H9 (cell line): Measurements from ENCODE around the gene CPNE2. TPM values are rescaled to one million over a fixed set of nuclear protein-coding genes. Genes with fewer than 3 reads are reported as not detected.

Experiments
- DNase-seq: peaks from one replicate; pipeline ENCODE4 v3.0.0-alpha.2; 2017
- H2AFZ ChIP-seq: one replicate; pipeline ENCODE4 v1.6.1; 2013; ENCODE audit warnings: mild to moderate bottlenecking, low read length, control low read depth, moderate library complexity
- H2AK5ac ChIP-seq: 2 replicates; pipeline ENCODE4 v1.6.1; 2013; ENCODE audit warnings: low read length, control low read depth, mixed read lengths; ENCODE audit not compliant: insufficient read length
- H2BK120ac ChIP-seq: one replicate; pipeline ENCODE4 v1.6.1; 2013; ENCODE audit warnings: low read depth, mild to moderate bottlenecking, low read length, control low read depth, inconsistent platforms; ENCODE audit not compliant: poor library complexity, severe bottlenecking
- H2BK12ac ChIP-seq: 2 replicates; pipeline ENCODE4 v1.6.1; 2013; ENCODE audit warnings: low read length, control low read depth, mixed read lengths, low read depth; ENCODE audit not compliant: insufficient read length
- H2BK15ac ChIP-seq: 2 replicates; pipeline ENCODE4 v1.6.1; 2013; ENCODE audit warnings: low read depth, low read length, control low read depth
- H2BK20ac ChIP-seq: one replicate; pipeline ENCODE4 v1.6.1; 2013; ENCODE audit warnings: low read depth, mild to moderate bottlenecking, low read length, control low read depth, inconsistent platforms; ENCODE audit not compliant: poor library complexity, severe bottlenecking
- H2BK5ac ChIP-seq: 2 replicates; pipeline ENCODE4 v1.6.1; 2013; ENCODE audit warnings: low read length, control low read depth, mixed read lengths; ENCODE audit not compliant: insufficient read length
- H3K14ac ChIP-seq: 2 replicates; pipeline ENCODE4 v1.6.1; 2013; ENCODE audit warnings: low read length, control low read depth; ENCODE audit not compliant: insufficient read depth
- H3K18ac ChIP-seq: 2 replicates; pipeline ENCODE4 v1.6.1; 2013; ENCODE audit warnings: low read depth, mild to moderate bottlenecking, mixed read lengths, low read length, control low read depth; ENCODE audit not compliant: insufficient read length
- H3K23ac ChIP-seq: 2 replicates; pipeline ENCODE4 v1.6.1; 2013; ENCODE audit warnings: low read length, control low read depth, mixed read lengths, low read depth; ENCODE audit not compliant: insufficient read length
- H3K23me2 ChIP-seq: 2 replicates; pipeline ENCODE4 v1.6.1; 2013; ENCODE audit warnings: low read depth, mild to moderate bottlenecking, mixed read lengths, low read length, control low read depth; ENCODE audit not compliant: insufficient read length, poor library complexity, severe bottlenecking
- H3K27ac ChIP-seq: 2 replicates; pipeline ENCODE4 v1.5.1; 2013; ENCODE audit warnings: low read length, control low read depth, mixed read lengths, low read depth; ENCODE audit not compliant: insufficient read length
- H3K27me3 ChIP-seq: 2 replicates; pipeline ENCODE4 v1.6.1; 2013; ENCODE audit warnings: low read length, control low read depth, inconsistent platforms; ENCODE audit not compliant: insufficient read depth
- H3K4ac ChIP-seq: 2 replicates; pipeline ENCODE4 v1.6.1; 2013; ENCODE audit warnings: low read depth, mild to moderate bottlenecking, control low read depth, inconsistent platforms, low read length, moderate library complexity
- H3K4me1 ChIP-seq: 2 replicates; pipeline ENCODE4 v1.6.1; 2013; ENCODE audit warnings: low read length, control low read depth, inconsistent platforms; ENCODE audit not compliant: insufficient read depth
- H3K4me2 ChIP-seq: 2 replicates; pipeline ENCODE4 v1.6.1; 2013; ENCODE audit warnings: low read length, control low read depth, mixed read lengths; ENCODE audit not compliant: insufficient read length, insufficient read depth
- H3K56ac ChIP-seq: 2 replicates; pipeline ENCODE4 v1.6.1; 2013; ENCODE audit warnings: low read depth, mild to moderate bottlenecking, mixed read lengths, low read length, control low read depth; ENCODE audit not compliant: insufficient read length
- H3K79me1 ChIP-seq: 2 replicates; pipeline ENCODE4 v1.6.1; 2013; ENCODE audit warnings: low read depth, mild to moderate bottlenecking, moderate library complexity, low read length, control low read depth, inconsistent platforms; ENCODE audit not compliant: insufficient read depth, poor library complexity, severe bottlenecking
- H3K79me2 ChIP-seq: 2 replicates; pipeline ENCODE4 v1.6.1; 2013; ENCODE audit warnings: low read length, control low read depth, inconsistent platforms; ENCODE audit not compliant: insufficient read depth
- H3K9ac ChIP-seq: 2 replicates; pipeline ENCODE4 v1.6.1; 2013; ENCODE audit warnings: low read length, control low read depth, mixed read lengths; ENCODE audit not compliant: insufficient read length; ENCODE audit errors: extremely low read depth
- H3K9me3 ChIP-seq: one replicate; pipeline ENCODE4 v1.6.1; 2013; ENCODE audit warnings: low read depth, low read length, inconsistent platforms; ENCODE audit not compliant: control insufficient read depth
- H3T11ph ChIP-seq: one replicate; pipeline ENCODE4 v1.6.1; 2013; ENCODE audit warnings: mild to moderate bottlenecking, low read length, control low read depth, inconsistent platforms
- H4K20me1 ChIP-seq: one replicate; pipeline ENCODE4 v1.6.1; 2013; ENCODE audit not compliant: control insufficient read depth, insufficient read length, insufficient read depth
- H4K5ac ChIP-seq: 2 replicates; pipeline ENCODE4 v1.6.1; 2013; ENCODE audit warnings: low read depth, mild to moderate bottlenecking, mixed read lengths, low read length, control low read depth; ENCODE audit not compliant: insufficient read length
- H4K8ac ChIP-seq: replicated peaks from 2 replicates; pipeline ENCODE4 v1.6.1; 2013; ENCODE audit warnings: low read length, control low read depth, mixed read lengths, low read depth; ENCODE audit not compliant: insufficient read length
- H4K91ac ChIP-seq: 2 replicates; pipeline ENCODE4 v1.6.1; 2013; ENCODE audit warnings: low read depth, mild to moderate bottlenecking, moderate library complexity, mixed read lengths, low read length, control low read depth; ENCODE audit not compliant: insufficient read length
- H3K27ac Mint-ChIP-seq, 3 experiments: 2 replicates in 2 of 3; 3 replicates in 1 of 3; pipeline ENCODE4 v1.8.0; 2020 to 2021; ENCODE audit warnings: mixed read lengths in 3 of 3, mild to moderate bottlenecking in 1 of 3, moderate library complexity in 1 of 3
- H3K27me3 Mint-ChIP-seq: 2 replicates; pipeline ENCODE4 v1.8.0; 2021; ENCODE audit warnings: low read depth, mild to moderate bottlenecking, moderate library complexity, mixed read lengths
- H3K36me3 Mint-ChIP-seq, 3 experiments: 2 replicates in 2 of 3; 3 replicates in 1 of 3; pipeline ENCODE4 v1.8.0; 2020 to 2021; ENCODE audit warnings: low read depth in 3 of 3, mixed read lengths in 3 of 3; ENCODE audit not compliant: insufficient read depth in 1 of 3
- H3K4me1 Mint-ChIP-seq, 2 experiments: 2 replicates each; pipeline ENCODE4 v1.8.0; 2020; ENCODE audit warnings: mixed read lengths in 2 of 2
- H3K4me3 Mint-ChIP-seq, 2 experiments: 2 replicates in 1 of 2; 3 replicates in 1 of 2; pipeline ENCODE4 v1.8.0; 2020 to 2021; ENCODE audit warnings: mild to moderate bottlenecking in 2 of 2, mixed read lengths in 2 of 2, moderate library complexity in 1 of 2
- H3K9me3 Mint-ChIP-seq, 2 experiments: 2 replicates in 1 of 2; 3 replicates in 1 of 2; pipeline ENCODE4 v1.8.0; 2020; ENCODE audit warnings: mild to moderate bottlenecking in 2 of 2, mixed read lengths in 2 of 2, moderate library complexity in 1 of 2
- CTCF ChIP-seq: fragments of 200-600 bp; sonication (generic); conservative IDR thresholded peaks from 3 replicates; pipeline ENCODE4 v1.8.0; 2021; ENCODE audit warnings: antibody characterized with exemption, mild to moderate bottlenecking
- WGBS: extraction: QIAGEN DNeasy Blood & Tissue Kit; methylation state at CpG from one replicate; pipeline ENCODE4 v1.1.7; 2013; ENCODE audit warnings: missing lambda C conversion rate, low lambda C conversion rate, mixed read lengths; ENCODE audit not compliant: insufficient read length; ENCODE audit errors: extremely low coverage; 5-methylcytosine and 5-hydroxymethylcytosine counted together
- total RNA-seq: library from RNA; stranded (reverse); gene quantifications from 2 replicates; pipeline ENCODE4 v1.2.1, GENCODE V29; 2021

CPNE2 gene
- total RNA-seq, 1 experiment from 2014 or later: 8.0 TPM

GRCh38 chr16:57082664-57083063 lies 9.7 kb upstream of the CPNE2 start:
- Histone ChIP-seq H3K4ac (no peak overlapping the region), H2AK5ac (no peak overlapping the region), H2BK120ac (no peak overlapping the region), H3K27me3 (no peaks in the 10 kb centered on the region), H3K23ac (no peak overlapping the region), H3K4me2 (no peak overlapping the region), H2AFZ (no peak overlapping the region), H3T11ph (no peak overlapping the region), H3K4me1 (no peaks in the 10 kb centered on the region), H2BK15ac (no peak overlapping the region), H4K20me1 (no peaks in the 10 kb centered on the region), H2BK5ac (no peak overlapping the region), H3K18ac (no peak overlapping the region), H2BK20ac (no peak overlapping the region), H3K27ac (no peak overlapping the region), H3K79me2 (no peaks in the 10 kb centered on the region), H3K23me2 (no peaks in the 10 kb centered on the region), H3K14ac (no peak overlapping the region), H3K79me1 (no peaks in the 10 kb centered on the region), H3K9ac (no peak overlapping the region), H4K91ac (no peak overlapping the region), H4K8ac (no peak overlapping the region), H2BK12ac (no peak overlapping the region), H3K56ac (no peak overlapping the region), H3K9me3 (no peaks in the 10 kb centered on the region), H4K5ac (no peak overlapping the region)
- DNase-seq: no peak
- no peak for TF ChIP-seq CTCF
- Mint-ChIP-seq H3K4me1 (peaks cover 10 to 13% of the 10 kb centered on the region in 2 experiments), H3K36me3 (no peaks in the 10 kb centered on the region), H3K27ac (no peak overlapping the region), H3K27me3 (peaks cover 5% of the 10 kb centered on the region), H3K4me3 (no peak overlapping the region), H3K9me3 (no peaks in the 10 kb centered on the region)
- WGBS: no CpG with 5 or more reads among the region's 6 CpGs
